Endothelial cell of umbilical vein (primary cell): ENCODE measurements around the gene DCUN1D5. TPM values are rescaled to one million over a fixed set of nuclear protein-coding genes. Genes with fewer than 3 reads are reported as not detected.

Experiments
- BruUV-seq: library from RNA; stranded (reverse); fragments of 400-500 nt; replicated peaks from 2 replicates; lab custom pipeline; 2021; lab: Mats Ljungman, UMichigan
- CTCF ChIA-PET: fragments of 300-600, 350-600 bp; sonication (Branson Sonifier 250); formaldehyde crosslinking; loops from one replicate; lab custom pipeline; 2021; ENCODE audit warnings: antibody characterized with exemption, inconsistent platforms; lab: Charles Lee
- POLR2A ChIA-PET: fragments of 300-600, 350-600 bp; sonication (Branson Sonifier 250); formaldehyde crosslinking; loops from one replicate; lab custom pipeline; 2021; ENCODE audit warnings: antibody characterized with exemption, inconsistent platforms; lab: Charles Lee
- DNase-seq: peaks from one replicate; pipeline ENCODE4 v3.0.0-alpha.2; 2011; ENCODE audit warnings: low read depth, low spot score
- FAIRE-seq: peaks from 2 replicates; lab custom pipeline; 2011; peaks lifted over from hg19 to GRCh38; lab: Jason Lieb, UNC
- H2AFZ ChIP-seq: 2 replicates; pipeline ENCODE4 v1.6.0; 2012; ENCODE audit warnings: low read depth, low read length, control low read depth, inconsistent platforms
- H3K27ac ChIP-seq: 2 replicates; pipeline ENCODE4 v1.5.1; 2011; ENCODE audit warnings: low read depth, mild to moderate bottlenecking, control low read depth, low read length, moderate library complexity; ENCODE audit not compliant: insufficient read depth
- H3K27me3 ChIP-seq, 2 experiments: 2 replicates each; pipeline versions ENCODE4 v1.6.0 to v1.6.1; 2011; ENCODE audit warnings: low read length in 2 of 2, mixed read lengths in 1 of 2; ENCODE audit not compliant: control insufficient read depth in 2 of 2, insufficient read depth in 2 of 2
- H3K36me3 ChIP-seq, 2 experiments: 2 replicates in 1 of 2; 3 replicates in 1 of 2; pipeline ENCODE4 v1.5.1; 2011; ENCODE audit warnings: low read length in 2 of 2, mild to moderate bottlenecking in 1 of 2, moderate library complexity in 1 of 2; ENCODE audit not compliant: control insufficient read depth in 2 of 2, insufficient read depth in 2 of 2; ENCODE audit errors: extremely low read depth in 1 of 2
- H3K4me1 ChIP-seq: 3 replicates; pipeline ENCODE4 v1.5.1; 2011; ENCODE audit warnings: mild to moderate bottlenecking, low read length; ENCODE audit not compliant: control insufficient read depth, insufficient read depth; ENCODE audit errors: extremely low read depth
- H3K4me2 ChIP-seq: 2 replicates; pipeline ENCODE4 v1.6.1; 2011; ENCODE audit warnings: low read length, control low read depth, mixed read lengths; ENCODE audit not compliant: insufficient read depth
- H3K4me3 ChIP-seq, 3 experiments: fragments of 200-600 bp in 1 of 3; sonication (generic), shearing (Covaris generic) in 1 of 3; replicated peaks in 1 of 3; 2 replicates each; pipeline ENCODE4 v1.5.1; 2011 to 2016; ENCODE audit warnings: control low read depth in 3 of 3, low read length in 3 of 3, mild to moderate bottlenecking in 2 of 3, inconsistent platforms in 1 of 3, low read depth in 1 of 3, moderate library complexity in 1 of 3; ENCODE audit not compliant: insufficient read depth in 1 of 3
- H3K79me2 ChIP-seq: 2 replicates; pipeline ENCODE4 v1.6.0; 2012; ENCODE audit warnings: low read length, inconsistent platforms; ENCODE audit not compliant: control insufficient read depth, insufficient read depth
- H3K9ac ChIP-seq: replicated peaks from 2 replicates; pipeline ENCODE3; 2011; ENCODE audit warnings: low read length, control low read depth; ENCODE audit not compliant: insufficient read depth; ENCODE audit errors: extremely low read depth
- H3K9me1 ChIP-seq: replicated peaks from 3 replicates; pipeline ENCODE4 v1.6.0; 2011; ENCODE audit warnings: mild to moderate bottlenecking, low read length; ENCODE audit not compliant: control insufficient read depth, insufficient read depth; ENCODE audit errors: extremely low read depth
- H3K9me3 ChIP-seq: replicated peaks from 2 replicates; pipeline ENCODE4 v1.5.1; 2012; ENCODE audit warnings: low read length, inconsistent platforms; ENCODE audit not compliant: control insufficient read depth, insufficient read depth
- H4K20me1 ChIP-seq: replicated peaks from 2 replicates; pipeline ENCODE3; 2011; ENCODE audit warnings: mild to moderate bottlenecking, low read length; ENCODE audit not compliant: control insufficient read depth, insufficient read depth; ENCODE audit errors: extremely low read depth
- CTCF ChIP-seq, 2 donors: IDR thresholded peaks; 1 replicate in 1 of 2; 2 replicates in 1 of 2; pipeline ENCODE4 v1.5.1; 2011; ENCODE audit warnings: low read length in 2 of 2, mild to moderate bottlenecking in 2 of 2, moderate library complexity in 2 of 2, control low read depth in 1 of 2, inconsistent platforms in 1 of 2, low read depth in 1 of 2; ENCODE audit not compliant: insufficient read depth in 1 of 2; ENCODE audit errors: extremely low read depth in 1 of 2
- EZH2 ChIP-seq: IDR thresholded peaks from 2 replicates; pipeline ENCODE4 v1.6.1; 2012; ENCODE audit warnings: borderline replicate concordance, low read depth, mild to moderate bottlenecking, moderate library complexity, low read length, inconsistent platforms; ENCODE audit not compliant: severe bottlenecking
- FOS ChIP-seq: IDR thresholded peaks from 2 replicates; pipeline ENCODE4 v1.6.1; 2011; ENCODE audit warnings: mild to moderate bottlenecking, low read length, moderate library complexity, borderline replicate concordance; ENCODE audit not compliant: insufficient read depth
- GATA2 ChIP-seq: IDR thresholded peaks from 2 replicates; pipeline ENCODE4 v1.7.0; 2011; ENCODE audit warnings: low read depth, mild to moderate bottlenecking, moderate library complexity, mixed read lengths, low read length; ENCODE audit not compliant: insufficient read length, insufficient read depth
- JUN ChIP-seq: IDR thresholded peaks from 2 replicates; pipeline ENCODE4 v1.6.1; 2011; ENCODE audit warnings: borderline replicate concordance, low read depth; ENCODE audit not compliant: insufficient read length, insufficient read depth
- MAX ChIP-seq: IDR thresholded peaks from 2 replicates; pipeline ENCODE4 v1.6.1; 2011; ENCODE audit not compliant: insufficient read depth, insufficient read length
- MYC ChIP-seq: IDR thresholded peaks from one replicate; pipeline ENCODE4 v1.6.1; 2011; ENCODE audit warnings: mild to moderate bottlenecking, low read depth, low read length
- POLR2A ChIP-seq: IDR thresholded peaks from 2 replicates; pipeline ENCODE4 v1.6.1; 2012; ENCODE audit warnings: low read depth, mild to moderate bottlenecking, control low read depth, low read length
- POLR2AphosphoS5 ChIP-seq: IDR thresholded peaks from 2 replicates; pipeline ENCODE4 v1.6.1; 2012; ENCODE audit warnings: low read depth, mild to moderate bottlenecking, control low read depth, low read length, moderate library complexity; ENCODE audit not compliant: insufficient read depth
- dilution Hi-C: fragments of 300-500 bp; cut with MboI; formaldehyde crosslinking; loops from one replicate; pipeline ENCODE4 v1.15.0; 2019; ENCODE audit warnings: low sequenced_read_pairs; ENCODE audit not compliant: extremely low pct_ligation_motif_present
- intact Hi-C: fragments of 100-400 bp; cut with micrococcal nuclease; formaldehyde crosslinking; loops from one replicate; pipeline ENCODE4 v1.10.0; 2022
- polyA plus RNA-seq, 4 experiments: library from polyadenylated mRNA; depleted of rRNA in 3 of 4; stranded (reverse) in 3 of 4; unstranded in 1 of 4; fragments of >200 nt; gene quantifications; 2 replicates each; pipeline versions ENCODE4 v1.2.1 to v1.2.3, GENCODE V29; 2011 to 2012; ENCODE audit warnings: missing spikeins in 1 of 4
- total RNA-seq: library from RNA; stranded (reverse); gene quantifications from 2 replicates; pipeline ENCODE4 v1.2.3, GENCODE V29; 2021

DCUN1D5 gene
- total and polyA plus RNA-seq, 2 donors (not counting 3 experiments of a cell fraction or from before 2014, with no cell fraction given) = 32.9 to 49.8 TPM

GRCh38 chr11:103078710-103079109, 13.2 kb downstream of the DCUN1D5 start:
- Histone ChIP-seq H3K9me3 (no peaks in the 10 kb centered on the region), H3K4me1 (no peaks in the 10 kb centered on the region), H3K9me1 (no peaks in the 10 kb centered on the region), H3K27me3 (no peaks in the 10 kb centered on the region), H4K20me1 (no peaks in the 10 kb centered on the region), H3K4me2 (no peak overlapping the region), H3K27ac (no peak overlapping the region), H2AFZ (no peak overlapping the region), H3K36me3 (peaks cover 10 to 27% of the 10 kb centered on the region in 2 experiments), H3K4me3 (no peak overlapping the region), H3K79me2 (peaks cover 27% of the 10 kb centered on the region), H3K9ac (no peak overlapping the region)
- BruUV-seq = no TSS peak
- dilution Hi-C loops (no loop called here), intact Hi-C loops (no loop called here)
- ChIA-PET CTCF (no interaction called here), POLR2A (no interaction called here)
- DNase-seq (no peak), FAIRE-seq (no peak)
- no peak for TF ChIP-seq MYC
- no peak for TF ChIP-seq POLR2A
- no peak for TF ChIP-seq EZH2
- no peak for TF ChIP-seq FOS
- TF ChIP-seq JUN = no peak
- TF ChIP-seq MAX = no peak
- TF ChIP-seq CTCF (IDR thresholded peaks at IDR 0.05; ENCODE audit: extremely low read depth in 1 of 2, insufficient read depth in 1 of 2, low read depth in 1 of 2, low read length in 2 of 2) = no peak
- no peak for TF ChIP-seq GATA2
- TF ChIP-seq POLR2AphosphoS5 = no peak
